ENCODE results near the gene PHLDA3. TPM values are rescaled to one million over a fixed set of nuclear protein-coding genes. Genes with fewer than 3 reads are reported as not detected.

PHLDA3 gene
- total RNA-seq, 4 donors from 2014 or later: 7.4 to 91.8 (median 62.7) TPM

DNA sequence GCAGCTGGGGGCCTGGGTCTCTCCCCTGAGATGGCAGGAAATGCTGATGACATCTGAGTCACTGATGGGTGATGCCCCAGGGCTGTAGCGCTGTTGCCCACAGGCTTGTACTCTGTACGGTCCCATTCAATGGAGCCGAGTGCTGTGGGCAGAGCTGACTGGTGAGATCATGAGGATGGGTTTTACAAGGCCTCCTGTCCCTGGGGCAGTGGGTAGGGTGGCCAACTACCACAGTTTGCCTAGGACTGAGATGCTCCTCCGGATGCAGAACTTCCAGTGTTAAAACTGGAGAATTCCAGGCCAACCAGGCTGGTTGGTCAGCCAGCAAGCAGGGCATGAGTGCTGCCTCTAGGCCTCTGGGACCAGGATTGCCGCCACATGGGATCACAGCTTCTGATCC, 9.2 kb downstream of the PHLDA3 start:
- Histone ChIP-seq H3K27ac (peak overlapping the region; percentile 92 to 100 (median 100)), H3K4me3 (no peak overlapping the region), H3K4me1 (peaks cover 58 to 72% of the 10 kb centered on the region in 2 donors), H3K27me3 (no peaks in the 10 kb centered on the region), H3K36me3 (peaks cover 0 to 7% of the 10 kb centered on the region in 2 donors), H3K9me3 (no peaks in the 10 kb centered on the region)
- no peak for TF ChIP-seq CTCF (IDR thresholded peaks at IDR 0.05 in 4 of 5, conservative IDR thresholded peaks at IDR 0.05 in 1 of 5)
- no peak for TF ChIP-seq POLR2A (IDR thresholded peaks at IDR 0.05)
- in situ Hi-C loops (cut with MboI; ENCODE audit: low sequenced_read_pairs in 4 of 4): no loop called here
- ATAC-seq (no peak), DNase-seq (no peak)
- intact Hi-C loops (cut with DNase I; ENCODE audit: low total_unique reads): loop anchor here (5.0 to 10.0 kb wide), 2 partner anchors 287 to 425 kb away; partner anchors contain the start of gene SHISA4

- intact Hi-C loops (cut with DNase I; ENCODE audit: low total_unique reads) (no loop called here), in situ Hi-C loops (cut with MboI; ENCODE audit: low sequenced_read_pairs in 4 of 4) (no loop called here)
- no peak overlapping the region for H3K4me3 ChIP-seq
- peak overlapping the region; percentile 92 to 100 (median 100) for H3K27ac ChIP-seq
- TF ChIP-seq POLR2A (IDR thresholded peaks at IDR 0.05) (no peak), CTCF (IDR thresholded peaks at IDR 0.05 in 4 of 5, conservative IDR thresholded peaks at IDR 0.05 in 1 of 5) (no peak)
- no peaks in the 10 kb centered on the region for H3K36me3 ChIP-seq
- ATAC-seq (no peak), DNase-seq (no peak)
- peaks cover 58 to 72% of the 10 kb centered on the region in 2 donors for H3K4me1 ChIP-seq
- no peaks in the 10 kb centered on the region for H3K9me3 ChIP-seq
- no peaks in the 10 kb centered on the region for H3K27me3 ChIP-seq
Observed at GRCh38 chr1:201459052-201459451, 9.9 kb downstream of the PHLDA3 start.

DNA sequence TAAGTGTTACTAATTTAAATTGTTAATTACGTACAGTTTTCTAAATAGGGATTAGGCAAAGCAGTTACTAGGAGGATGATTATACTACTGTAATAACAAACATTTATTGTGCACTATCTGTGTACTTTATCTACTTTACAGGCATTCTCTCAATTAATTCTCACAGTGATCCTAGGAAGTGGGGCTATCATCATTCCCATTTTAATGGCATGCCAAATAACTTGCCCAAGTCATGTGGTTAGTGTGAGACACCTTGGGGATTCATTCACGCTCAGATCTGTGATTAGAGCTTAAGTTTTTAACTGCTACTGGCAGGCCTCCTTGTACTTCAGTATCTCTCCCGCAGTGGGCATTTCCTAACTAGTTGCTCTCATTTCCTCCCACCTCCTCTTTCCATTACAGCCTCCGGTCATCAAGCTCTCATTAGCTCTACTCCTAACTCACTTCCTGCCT, 11.5 kb downstream of the PHLDA3 start:
- DNase-seq (peak in 1 of 2 donors; percentile 13), ATAC-seq (no peak)
- Histone ChIP-seq H3K9me3 (no peaks in the 10 kb centered on the region), H3K27me3 (no peaks in the 10 kb centered on the region), H3K4me3 (peak overlapping the region in 2 of 4 donors; percentile 14 to 15), H3K27ac (peak overlapping the region; percentile 92 to 100 (median 100)), H3K4me1 (peaks cover 49 to 61% of the 10 kb centered on the region in 2 donors), H3K36me3 (no peaks in the 10 kb centered on the region)
- intact Hi-C loops (cut with DNase I; ENCODE audit: low total_unique reads) (no loop called here), in situ Hi-C loops (cut with MboI; ENCODE audit: low sequenced_read_pairs in 4 of 4) (no loop called here)
- TF ChIP-seq POLR2A (IDR thresholded peaks at IDR 0.05) (no peak), CTCF (IDR thresholded peaks at IDR 0.05 in 4 of 5, conservative IDR thresholded peaks at IDR 0.05 in 1 of 5) (no peak)

GRCh38 chr1:201456499-201457309, 12.3 kb downstream of the PHLDA3 start:
- intact Hi-C loops (cut with DNase I; ENCODE audit: low total_unique reads): no loop called here
- H3K4me3 ChIP-seq: peak overlapping the region in 2 of 4 donors; percentile 14 to 15
- H3K36me3 ChIP-seq: no peaks in the 10 kb centered on the region
- peak; percentile 89 to 95 for DNase-seq
- peaks cover 41 to 55% of the 10 kb centered on the region in 2 donors for H3K4me1 ChIP-seq
- ATAC-seq: peak; percentile 68 to 79
- H3K27ac ChIP-seq: peak overlapping the region; percentile 92 to 100 (median 100)
- no peaks in the 10 kb centered on the region for H3K9me3 ChIP-seq
- in situ Hi-C loops (cut with MboI; ENCODE audit: low sequenced_read_pairs in 4 of 4): no loop called here
- TF ChIP-seq CTCF (IDR thresholded peaks at IDR 0.05 in 4 of 5, conservative IDR thresholded peaks at IDR 0.05 in 1 of 5): no peak
- peak in 1 of 2 donors; percentile 45 for TF ChIP-seq POLR2A (IDR thresholded peaks at IDR 0.05)
- H3K27me3 ChIP-seq: no peaks in the 10 kb centered on the region
